Measurements from ENCODE around the gene KCNN3. TPM values are rescaled to one million over a fixed set of nuclear protein-coding genes. Genes with fewer than 3 reads are reported as not detected.

KCNN3 gene
- total RNA-seq, result under 1 TPM in 1 of 2 experiments, not detected in 1; 0.11 TPM

DNA sequence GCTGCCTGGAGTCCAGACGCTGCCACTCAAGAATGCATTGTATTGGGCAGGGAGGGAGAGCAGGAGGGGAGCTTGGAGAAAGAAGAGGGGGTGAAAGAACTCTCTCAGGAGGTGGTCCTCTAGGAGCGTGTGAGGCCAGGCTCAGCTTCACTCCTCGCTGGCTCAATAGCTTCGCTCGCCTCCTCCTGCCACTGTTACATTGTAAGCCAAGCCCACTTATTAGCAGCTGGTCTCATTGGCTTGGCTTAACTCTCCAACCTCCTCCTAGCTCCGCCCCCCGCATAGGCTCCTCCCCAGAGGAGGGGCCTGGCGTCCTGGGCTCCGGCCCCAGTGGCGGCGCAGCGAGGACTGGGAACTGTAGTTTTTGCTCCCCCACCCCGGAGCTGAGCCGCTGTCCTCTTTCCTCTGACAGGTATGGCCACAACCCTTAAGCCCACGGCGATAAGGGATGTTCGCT is at the start of gene KCNN3:
Gene KCNN3, minus strand, starts transcription at position 167 of the 457 bp plus-strand sequence. CDS start 317 bp downstream, outside the sequence.
- H3K27ac Mint-ChIP-seq, result no peak within 1 kb of the TSS
- no peaks in the 10 kb centered on the region for H3K36me3 Mint-ChIP-seq (ENCODE audit: low read depth)
- peaks cover 29% of the 10 kb centered on the region for H3K4me1 Mint-ChIP-seq (ENCODE audit: low read depth)
- no peak within 1 kb of the TSS for H3K4me3 Mint-ChIP-seq
- DNase-seq (peak; percentile 85), ATAC-seq (peak; percentile 99)
- TF ChIP-seq, protein P1, sequence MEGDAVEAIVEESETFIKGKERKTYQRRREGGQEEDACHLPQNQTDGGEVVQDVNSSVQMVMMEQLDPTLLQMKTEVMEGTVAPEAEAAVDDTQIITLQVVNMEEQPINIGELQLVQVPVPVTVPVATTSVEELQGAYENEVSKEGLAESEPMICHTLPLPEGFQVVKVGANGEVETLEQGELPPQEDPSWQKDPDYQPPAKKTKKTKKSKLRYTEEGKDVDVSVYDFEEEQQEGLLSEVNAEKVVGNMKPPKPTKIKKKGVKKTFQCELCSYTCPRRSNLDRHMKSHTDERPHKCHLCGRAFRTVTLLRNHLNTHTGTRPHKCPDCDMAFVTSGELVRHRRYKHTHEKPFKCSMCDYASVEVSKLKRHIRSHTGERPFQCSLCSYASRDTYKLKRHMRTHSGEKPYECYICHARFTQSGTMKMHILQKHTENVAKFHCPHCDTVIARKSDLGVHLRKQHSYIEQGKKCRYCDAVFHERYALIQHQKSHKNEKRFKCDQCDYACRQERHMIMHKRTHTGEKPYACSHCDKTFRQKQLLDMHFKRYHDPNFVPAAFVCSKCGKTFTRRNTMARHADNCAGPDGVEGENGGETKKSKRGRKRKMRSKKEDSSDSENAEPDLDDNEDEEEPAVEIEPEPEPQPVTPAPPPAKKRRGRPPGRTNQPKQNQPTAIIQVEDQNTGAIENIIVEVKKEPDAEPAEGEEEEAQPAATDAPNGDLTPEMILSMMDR (IDR thresholded peaks at IDR 0.05), result no peak
- POLR2A ChIA-PET, result no interaction called here
- no peaks in the 10 kb centered on the region for H3K9me3 Mint-ChIP-seq
- peaks cover 30% of the 10 kb centered on the region for H3K27me3 Mint-ChIP-seq
- intact Hi-C loops (cut with micrococcal nuclease), result loop anchor here (10.0 kb wide), 1 partner anchor 305 kb away; the partner anchor contains the start of gene CHRNB2
- CTCF ChIA-PET, result interaction anchor here (1.0 to 2.5 kb wide), 6 partner anchors 8 to 201 kb away, joined by 3 to 11 read pairs (median 4); no protein-coding TSS in a partner anchor

DNA sequence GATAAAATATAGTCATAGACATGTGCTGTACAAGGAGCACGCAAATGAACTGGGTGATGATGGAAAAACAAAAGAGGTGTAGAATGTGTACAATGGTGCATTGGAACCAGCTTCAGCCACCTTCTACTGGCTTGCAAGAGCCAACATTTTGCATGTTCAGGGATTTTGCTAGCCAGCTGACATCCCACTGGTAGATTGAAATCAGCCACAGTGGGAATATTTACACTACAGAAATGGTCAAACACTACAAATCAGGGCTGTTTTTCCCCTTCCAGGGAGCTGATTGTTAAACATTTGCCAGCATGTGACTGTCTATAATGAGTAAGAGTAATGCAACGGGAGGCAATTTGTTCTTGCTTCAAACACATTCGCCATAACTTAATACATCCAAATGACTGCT is 43.2 kb upstream of the KCNN3 start:
- no peaks in the 10 kb centered on the region for H3K4me1 Mint-ChIP-seq (ENCODE audit: low read depth)
- ChIA-PET CTCF (interaction anchor here (1.2 kb wide), 1 partner anchor 31 kb away, joined by 3 read pairs; no protein-coding TSS in a partner anchor), POLR2A (no interaction called here)
- TF ChIP-seq, protein P1 (IDR thresholded peaks at IDR 0.05), result no peak
- H3K27ac Mint-ChIP-seq, result no peak overlapping the region
- peaks cover 1% of the 10 kb centered on the region for H3K9me3 Mint-ChIP-seq
- ATAC-seq (no peak), DNase-seq (no peak)
- no peak overlapping the region for H3K4me3 Mint-ChIP-seq
- H3K27me3 Mint-ChIP-seq, result no peaks in the 10 kb centered on the region
- H3K36me3 Mint-ChIP-seq (ENCODE audit: low read depth), result peaks cover 8% of the 10 kb centered on the region
- intact Hi-C loops (cut with micrococcal nuclease), result no loop called here

DNA sequence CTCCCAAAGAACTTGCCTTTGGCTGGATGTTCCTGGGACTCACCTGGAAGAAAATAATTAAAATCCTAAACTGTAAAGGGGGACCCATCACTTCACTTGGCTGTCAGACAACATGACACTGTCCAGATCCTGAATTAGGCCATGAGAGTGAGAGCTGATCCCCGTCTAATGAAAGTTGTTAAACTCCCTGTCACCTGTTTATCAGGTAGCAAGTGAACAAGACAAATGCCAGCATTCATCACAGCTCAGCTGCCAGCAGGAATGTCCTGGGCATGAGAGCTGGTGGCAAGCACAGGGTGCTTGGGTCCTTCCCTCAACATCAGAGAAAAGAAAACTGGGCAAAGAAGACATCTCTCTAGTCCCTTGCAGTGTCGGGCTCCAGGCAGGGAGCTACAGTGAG is 42.7 kb upstream of the KCNN3 start:
- ChIA-PET POLR2A (no interaction called here), CTCF (interaction anchor here (1.2 kb wide), 1 partner anchor 31 kb away, joined by 3 read pairs; no protein-coding TSS in a partner anchor)
- Mint-ChIP-seq H3K27ac (no peak overlapping the region), H3K4me1 (ENCODE audit: low read depth) (no peaks in the 10 kb centered on the region), H3K36me3 (ENCODE audit: low read depth) (peaks cover 8% of the 10 kb centered on the region), H3K4me3 (no peak overlapping the region), H3K9me3 (peaks cover 1% of the 10 kb centered on the region), H3K27me3 (no peaks in the 10 kb centered on the region)
- intact Hi-C loops (cut with micrococcal nuclease), result no loop called here
- DNase-seq (no peak), ATAC-seq (no peak)
- TF ChIP-seq, protein P1 (IDR thresholded peaks at IDR 0.05), result no peak

DNA sequence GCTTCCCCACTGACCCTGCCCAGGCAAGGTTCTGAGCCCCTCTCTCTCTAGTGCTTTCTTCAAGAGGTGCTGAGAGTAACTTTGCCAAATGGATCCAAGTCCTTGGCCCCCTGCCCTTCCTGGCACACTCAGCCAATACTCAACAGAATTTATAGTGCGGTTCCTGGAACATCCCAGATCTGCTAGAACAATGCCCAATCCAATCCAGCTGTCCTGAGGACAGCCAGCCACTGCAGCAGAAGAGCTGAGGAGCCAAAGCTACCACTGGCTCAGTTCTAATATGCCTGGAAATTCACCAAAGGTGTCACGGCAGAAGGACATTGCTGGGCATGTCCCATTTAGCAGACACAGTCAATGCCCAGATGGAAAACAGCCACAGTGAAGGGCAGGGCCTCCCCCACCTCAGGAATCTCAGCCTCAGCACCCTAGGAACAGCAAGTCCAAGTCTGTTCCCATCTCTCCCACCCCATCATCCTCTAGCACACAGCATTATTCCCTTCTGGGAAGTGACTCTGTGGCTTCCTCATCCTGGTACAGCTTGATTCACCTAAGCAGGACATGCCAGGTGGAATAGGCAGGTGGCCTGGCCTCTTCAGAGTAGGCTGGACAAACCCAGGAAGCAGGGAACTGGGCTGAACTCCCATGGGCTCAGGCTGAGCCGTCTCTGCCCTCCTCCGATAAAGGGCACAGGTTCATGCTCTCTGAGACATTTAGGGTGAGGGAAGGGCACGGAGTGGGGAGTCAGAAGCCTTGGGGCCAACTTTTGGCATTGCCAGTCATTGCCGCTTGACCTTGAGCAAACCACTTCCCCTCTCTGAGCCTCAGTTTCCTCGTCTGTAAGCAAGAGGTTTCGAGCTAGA is 41.8 kb upstream of the KCNN3 start:
- intact Hi-C loops (cut with micrococcal nuclease), result no loop called here
- ChIA-PET POLR2A (no interaction called here), CTCF (no interaction called here)
- Mint-ChIP-seq H3K27ac (no peak overlapping the region), H3K4me1 (ENCODE audit: low read depth) (no peaks in the 10 kb centered on the region), H3K27me3 (no peaks in the 10 kb centered on the region), H3K36me3 (ENCODE audit: low read depth) (peaks cover 7% of the 10 kb centered on the region), H3K9me3 (peaks cover 1% of the 10 kb centered on the region), H3K4me3 (no peak overlapping the region)
- TF ChIP-seq, protein P1 (IDR thresholded peaks at IDR 0.05), result no peak
- DNase-seq, result no peak
- no peak for ATAC-seq

DNA sequence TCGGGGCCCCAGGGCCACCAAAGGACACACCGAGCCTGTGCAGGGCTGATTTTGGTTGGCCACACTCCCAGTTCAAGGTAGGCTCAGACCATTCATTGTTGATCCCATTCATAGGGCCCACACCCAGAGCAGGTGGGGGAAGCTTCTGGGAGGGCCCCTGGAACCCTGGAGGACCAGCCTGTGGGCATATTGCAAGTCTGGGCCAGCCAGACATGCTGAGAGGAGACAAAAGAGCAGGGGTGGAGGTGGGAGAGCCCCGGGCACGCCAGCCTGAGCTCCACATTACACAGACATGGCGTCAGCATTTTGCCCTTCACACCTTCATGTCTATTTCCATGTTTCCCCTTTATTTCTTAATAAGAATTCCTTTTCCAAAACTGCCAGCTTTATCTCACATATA is 40.8 kb upstream of the KCNN3 start:
- Mint-ChIP-seq H3K4me3 (no peak overlapping the region), H3K27me3 (no peaks in the 10 kb centered on the region), H3K4me1 (ENCODE audit: low read depth) (no peaks in the 10 kb centered on the region), H3K36me3 (ENCODE audit: low read depth) (no peaks in the 10 kb centered on the region), H3K9me3 (no peaks in the 10 kb centered on the region), H3K27ac (no peak overlapping the region)
- POLR2A ChIA-PET, result no interaction called here
- intact Hi-C loops (cut with micrococcal nuclease), result no loop called here
- CTCF ChIA-PET, result interaction anchor here (0.6 to 1.7 kb wide), 2 partner anchors 33 to 180 kb away, joined by 3 to 4 read pairs; no protein-coding TSS in a partner anchor
- TF ChIP-seq, protein P1 (IDR thresholded peaks at IDR 0.05), result no peak
- no peak for DNase-seq
- no peak for ATAC-seq

Data from activated CD8-positive, alpha-beta T cell treated with anti-CD3 and anti-CD28 coated beads for 36 hours (primary cell).